ENCODE measurements around the gene ARHGEF6.
A peak's percentile ranks its signal among the peaks of the same experiment; 100 is the strongest.

Gene ARHGEF6

GRCh38 chrX:136768469-136769084 lies 12.2 kb downstream of the ARHGEF6 start (continued):
- peak; percentile 78 for TF ChIP-seq ZNF341 (tag by site-specific recombination; IDR thresholded peaks at IDR 0.05; ENCODE audit: low read depth)
- TF ChIP-seq ZNF837 (tag by site-specific recombination; IDR thresholded peaks at IDR 0.05): no peak
- TF ChIP-seq ZNF423 (tag by site-specific recombination; IDR thresholded peaks at IDR 0.05): peak; percentile 80; the same call in 1 of the 2 replicates
- no peak for TF ChIP-seq ZBTB10 (tag by site-specific recombination; IDR thresholded peaks at IDR 0.05)
- TF ChIP-seq ZNF114 (tag by site-specific recombination; IDR thresholded peaks at IDR 0.05): no peak
- TF ChIP-seq ZNF768 (tag by site-specific recombination; IDR thresholded peaks at IDR 0.05): no peak
- no peak for TF ChIP-seq ZNF571 (tag by site-specific recombination; IDR thresholded peaks at IDR 0.05)
- no peak for TF ChIP-seq ZNF140 (tag by site-specific recombination; IDR thresholded peaks at IDR 0.05)
- TF ChIP-seq ZSCAN30 (tag by site-specific recombination; IDR thresholded peaks at IDR 0.05): 0 out of 2 replicates have a peak, but pooled peaks have one; percentile 39
- no peak for TF ChIP-seq ZNF214 (tag by site-specific recombination; IDR thresholded peaks at IDR 0.05; ENCODE audit: borderline replicate concordance)
- no peak for TF ChIP-seq ZNF274 (IDR thresholded peaks at IDR 0.05; ENCODE audit: low read length)
- no peak for TF ChIP-seq ZNF274 (tag by site-specific recombination; IDR thresholded peaks at IDR 0.05; ENCODE audit: borderline replicate concordance)
- no peak for TF ChIP-seq REPIN1 (tag by site-specific recombination; IDR thresholded peaks at IDR 0.05; ENCODE audit: low read depth)
- no peak for TF ChIP-seq ZNF19 (tag by site-specific recombination; IDR thresholded peaks at IDR 0.05; ENCODE audit: low read depth)
- TF ChIP-seq ZNF777 (tag by site-specific recombination; IDR thresholded peaks at IDR 0.05; ENCODE audit: borderline replicate concordance): no peak
- no peak for TF ChIP-seq ZNF473 (tag by site-specific recombination; IDR thresholded peaks at IDR 0.05)
- no peak for TF ChIP-seq ZNF148 (tag by site-specific recombination; IDR thresholded peaks at IDR 0.05; ENCODE audit: borderline replicate concordance)
- no peak for TF ChIP-seq ZNF350 (tag by site-specific recombination; IDR thresholded peaks at IDR 0.05)
- TF ChIP-seq HOXC10 (CRISPR knock-in tag; IDR thresholded peaks at IDR 0.05): no peak
- TF ChIP-seq ZNF677 (tag by site-specific recombination; IDR thresholded peaks at IDR 0.05): no peak
- TF ChIP-seq ZNF221 (tag by site-specific recombination; IDR thresholded peaks at IDR 0.05; ENCODE audit: borderline replicate concordance): no peak
- no peak; the same call in 1 of the 2 replicates for TF ChIP-seq ZNF24 (tag by site-specific recombination; IDR thresholded peaks at IDR 0.05)
- no peak for TF ChIP-seq ZNF184 (tag by site-specific recombination; IDR thresholded peaks at IDR 0.05)
- TF ChIP-seq SCRT1 (tag by site-specific recombination; IDR thresholded peaks at IDR 0.05; ENCODE audit: borderline replicate concordance): no peak
- TF ChIP-seq ZNF791 (tag by site-specific recombination; IDR thresholded peaks at IDR 0.05): no peak
- TF ChIP-seq ZSCAN16 (tag by site-specific recombination; IDR thresholded peaks at IDR 0.05): no peak
- TF ChIP-seq ZFP3 (tag by site-specific recombination; IDR thresholded peaks at IDR 0.05; ENCODE audit: low read depth): no peak
- TF ChIP-seq ZBTB11 (tag by site-specific recombination; conservative IDR thresholded peaks at IDR 0.05; ENCODE audit: low read depth): no peak
- TF ChIP-seq ZNF76 (tag by site-specific recombination; IDR thresholded peaks at IDR 0.05; ENCODE audit: borderline replicate concordance, low read depth): peak; percentile 64; the same call in 1 of the 2 replicates
- no peak for TF ChIP-seq ZNF404 (tag by site-specific recombination; IDR thresholded peaks at IDR 0.05)
- TF ChIP-seq PRDM6 (tag by site-specific recombination; IDR thresholded peaks at IDR 0.05): no peak
- no peak for TF ChIP-seq GLI4 (tag by site-specific recombination; IDR thresholded peaks at IDR 0.05)

Measured in HEK293 (cell line).